ENCODE measurements around the gene NLRP9.

Gene NLRP9

DNA sequence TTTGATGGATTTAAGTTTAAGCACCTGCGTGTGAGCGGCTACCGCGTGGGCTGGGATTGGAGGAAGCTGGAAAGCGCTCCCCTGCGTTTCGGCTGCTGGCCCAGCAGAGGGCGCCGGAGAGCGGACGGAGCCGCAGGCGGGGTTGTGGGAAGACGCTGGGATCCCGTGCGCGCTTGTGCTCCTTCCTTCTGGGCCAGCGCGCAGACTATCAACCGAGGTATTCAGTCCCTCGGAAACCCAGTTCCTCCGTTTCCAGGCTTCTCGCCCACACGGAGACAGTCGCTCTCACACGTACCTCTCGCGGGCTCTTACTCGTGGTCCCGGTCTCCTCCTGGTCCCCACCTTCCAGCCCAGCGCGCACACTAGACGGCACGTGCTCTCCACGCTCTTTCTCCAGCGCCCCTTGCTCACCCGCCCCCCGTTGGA, 34.4 kb downstream of the NLRP9 start:
- DNase-seq (ENCODE audit: low spot score) = peak; percentile 78

DNA sequence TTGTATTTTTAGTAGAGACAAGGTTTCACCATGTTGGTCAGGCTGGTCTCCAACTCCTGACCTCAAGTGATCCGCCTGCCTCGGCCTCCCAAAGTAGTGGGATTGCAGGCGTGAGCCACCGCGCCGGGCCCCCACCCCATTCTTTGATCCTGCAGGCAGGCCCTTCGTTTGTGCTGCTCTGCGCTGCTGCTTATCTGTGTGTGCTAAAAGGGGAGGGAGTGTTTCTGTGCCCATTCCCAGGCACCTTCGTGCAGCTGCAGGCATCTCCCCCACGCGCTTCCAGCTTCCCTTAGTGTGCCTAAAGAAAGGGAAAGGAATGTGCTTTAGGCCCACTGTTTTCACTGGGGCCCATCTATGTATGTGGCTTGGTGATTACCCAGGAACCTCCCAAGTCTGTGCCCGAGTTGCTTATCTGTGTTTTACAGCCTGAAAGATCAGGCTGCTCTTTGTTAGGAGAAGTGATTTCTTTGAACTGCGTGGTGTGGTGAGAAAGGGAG, 36.0 kb downstream of the NLRP9 start:
- DNase-seq (ENCODE audit: low spot score) = no peak

DNA sequence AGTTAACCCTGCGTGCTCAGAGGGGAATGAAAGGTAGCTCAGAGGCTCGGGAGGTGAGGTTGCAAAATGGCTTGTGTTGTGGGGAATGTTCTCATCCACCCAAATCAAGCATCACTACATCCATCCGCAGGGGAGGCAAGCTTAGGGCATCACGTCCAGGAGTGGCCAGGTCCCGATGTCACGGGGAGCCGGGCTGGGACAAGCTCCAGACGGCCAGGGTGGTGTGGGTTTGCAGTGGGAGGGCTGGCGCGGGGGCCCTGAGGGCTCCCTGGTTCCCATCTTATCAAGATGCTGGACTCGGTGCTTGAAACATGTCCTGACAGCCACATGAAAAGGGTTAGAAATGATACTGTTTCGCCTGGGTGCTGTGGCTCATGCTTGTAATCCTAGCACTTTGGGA, 37.4 kb downstream of the NLRP9 start:
- DNase-seq (ENCODE audit: low spot score) = no peak

DNA sequence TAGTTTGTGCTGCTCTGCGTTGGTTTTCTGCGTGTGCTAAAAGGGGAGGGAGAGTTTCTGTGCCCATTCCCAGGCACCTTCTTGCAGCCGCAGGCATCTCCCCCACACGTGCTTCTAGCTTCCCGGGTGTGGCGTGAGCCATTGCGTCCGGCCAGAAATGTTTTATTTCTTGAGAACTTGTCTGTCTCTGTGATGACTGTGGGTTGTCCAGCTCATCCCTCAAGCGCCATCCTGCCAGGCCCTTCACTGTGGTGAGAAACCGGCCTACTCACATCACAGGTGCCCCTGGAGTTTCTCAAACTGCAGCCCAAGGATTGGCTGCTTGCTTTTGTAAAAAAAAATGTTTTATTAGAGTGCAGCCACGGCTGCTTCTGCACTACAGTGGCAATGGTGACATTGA, 39.0 kb downstream of the NLRP9 start:
- no peak for DNase-seq (ENCODE audit: low spot score)

DNA sequence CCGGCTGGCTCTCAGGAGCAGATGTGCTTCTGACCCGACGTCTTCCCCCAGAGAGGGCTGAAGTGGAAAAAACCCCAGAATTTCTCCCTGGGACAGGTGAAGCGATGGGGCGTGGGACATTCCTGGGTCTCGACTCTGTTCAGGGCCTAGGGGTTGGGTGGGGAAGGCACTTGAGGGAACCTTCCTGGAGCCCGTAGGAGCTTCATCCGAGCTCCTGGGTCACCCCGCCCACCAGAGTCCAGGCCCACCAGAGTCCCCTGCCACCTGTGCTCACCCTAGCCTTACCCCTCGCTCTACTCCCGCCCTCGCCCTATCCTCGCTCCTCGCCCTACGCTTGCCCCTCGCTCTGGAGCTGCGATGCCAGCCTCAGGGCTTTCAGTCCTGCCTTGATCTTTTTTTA, 39.9 kb downstream of the NLRP9 start:
- no peak for DNase-seq (ENCODE audit: low spot score)

DNA sequence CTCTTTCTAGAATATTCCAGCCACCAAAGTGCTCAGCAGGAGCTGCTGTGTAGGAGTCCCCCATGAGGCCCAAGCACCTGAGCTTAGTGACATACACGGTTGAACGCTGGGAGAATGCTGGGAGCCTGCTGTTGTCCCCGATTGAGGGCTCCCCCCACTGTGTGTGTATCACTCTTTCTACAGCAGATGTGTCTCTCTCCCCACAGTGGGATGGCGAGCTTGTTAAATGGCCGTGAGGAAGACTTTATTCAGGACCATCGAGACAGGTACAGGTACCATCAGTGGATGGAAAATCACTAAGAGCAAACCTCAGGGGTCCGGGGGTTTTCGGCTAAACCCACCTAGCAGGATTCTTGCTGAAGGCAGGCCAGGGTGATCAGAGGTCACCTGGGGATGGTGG, 40.5 kb downstream of the NLRP9 start:
- no peak for DNase-seq (ENCODE audit: low spot score)

DNA sequence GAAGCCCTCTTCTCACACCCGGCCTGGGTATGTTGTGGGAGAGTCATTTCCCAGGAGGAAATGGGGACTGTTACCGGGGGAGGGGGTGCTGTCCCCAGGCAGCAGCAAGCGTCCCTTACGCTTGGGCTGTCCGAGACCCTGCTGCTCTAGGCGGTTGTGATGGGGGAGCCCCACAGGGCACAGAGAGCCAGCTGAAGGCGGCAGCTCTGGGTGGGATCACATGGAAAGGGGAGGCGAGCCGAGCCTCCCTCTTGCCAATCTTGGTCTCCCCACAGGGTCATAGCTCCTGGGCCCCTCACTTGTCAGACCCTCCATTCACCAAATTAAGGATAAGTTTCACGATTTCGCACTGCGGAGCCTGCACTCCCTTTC, 41.1 kb downstream of the NLRP9 start:
- DNase-seq (ENCODE audit: low spot score) = no peak

DNA sequence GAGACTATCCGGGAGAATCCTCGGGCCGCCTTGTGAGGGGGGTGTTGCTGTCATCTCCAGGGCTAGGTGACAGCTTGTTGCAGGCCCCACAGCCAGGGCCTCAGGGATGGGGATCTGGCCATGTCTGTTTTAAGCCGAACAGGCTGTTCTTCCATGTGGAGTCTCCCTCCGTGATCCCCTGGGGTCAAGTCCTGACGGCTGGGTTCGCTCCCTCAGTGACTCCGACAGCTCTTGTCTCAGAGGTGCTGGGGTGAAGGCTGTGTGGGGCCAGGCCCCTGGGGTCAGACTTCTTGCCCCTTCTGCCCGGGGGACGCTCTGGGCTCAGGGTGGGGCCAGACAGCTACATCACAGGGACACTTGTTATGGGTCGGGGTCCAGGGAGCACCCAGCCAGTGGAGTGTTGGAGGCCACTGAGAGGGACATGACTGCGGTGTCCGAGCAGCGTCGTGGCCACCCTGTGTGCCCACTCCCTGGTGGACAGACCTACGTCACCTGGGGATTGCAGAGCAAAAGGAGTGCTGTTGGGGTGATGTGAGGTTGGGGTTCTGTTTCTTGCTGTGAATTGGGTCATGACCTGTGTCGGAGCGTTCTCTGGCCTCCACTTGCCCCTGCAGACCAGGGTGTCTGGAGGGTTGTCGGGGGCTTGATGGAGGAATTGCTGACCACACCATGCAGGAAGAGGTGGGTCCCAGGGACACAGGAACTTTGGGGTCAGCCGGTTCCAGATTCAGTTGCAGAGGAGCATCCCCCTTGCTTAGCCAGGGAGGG, 41.7 kb downstream of the NLRP9 start:
- DNase-seq (ENCODE audit: low spot score) = no peak

DNA sequence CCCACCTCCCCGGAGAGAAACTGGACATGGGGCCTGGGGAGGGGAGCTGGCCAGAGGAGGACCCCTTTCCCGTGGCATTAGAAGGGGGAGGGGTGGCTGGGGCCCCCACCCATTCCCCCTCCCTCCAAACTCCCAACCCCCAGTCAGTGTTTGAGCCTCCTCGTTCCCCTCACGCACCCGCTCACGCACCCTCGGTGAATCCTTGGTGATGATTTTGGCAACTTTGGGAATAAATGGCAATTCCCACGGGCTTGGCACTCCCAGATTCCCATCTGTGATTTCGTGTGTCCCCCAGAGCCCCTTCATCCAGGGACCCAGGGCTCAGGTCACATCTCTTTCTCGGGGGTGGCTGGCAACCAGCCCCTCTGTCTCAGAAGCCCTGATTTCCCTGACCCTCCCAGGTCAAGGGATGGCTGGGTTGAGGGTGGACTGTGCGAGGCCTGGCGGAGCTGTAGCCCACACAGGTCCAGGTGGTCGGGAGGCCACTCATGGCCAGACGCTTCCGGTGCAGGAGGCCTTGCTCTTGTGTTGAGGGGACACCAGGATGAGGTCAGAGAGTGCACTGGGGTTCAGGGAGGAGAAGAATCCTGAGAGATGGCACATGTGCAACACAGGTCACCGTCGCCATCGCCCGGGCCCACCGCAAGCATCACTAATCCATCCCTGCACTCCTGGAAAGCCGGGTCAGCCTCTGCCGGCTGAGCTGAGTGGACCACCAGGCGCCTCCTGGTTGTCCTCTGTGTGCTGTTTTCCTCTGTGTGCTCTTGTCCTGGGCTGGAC, 42.5 kb downstream of the NLRP9 start:
- no peak for DNase-seq (ENCODE audit: low spot score)

DNA sequence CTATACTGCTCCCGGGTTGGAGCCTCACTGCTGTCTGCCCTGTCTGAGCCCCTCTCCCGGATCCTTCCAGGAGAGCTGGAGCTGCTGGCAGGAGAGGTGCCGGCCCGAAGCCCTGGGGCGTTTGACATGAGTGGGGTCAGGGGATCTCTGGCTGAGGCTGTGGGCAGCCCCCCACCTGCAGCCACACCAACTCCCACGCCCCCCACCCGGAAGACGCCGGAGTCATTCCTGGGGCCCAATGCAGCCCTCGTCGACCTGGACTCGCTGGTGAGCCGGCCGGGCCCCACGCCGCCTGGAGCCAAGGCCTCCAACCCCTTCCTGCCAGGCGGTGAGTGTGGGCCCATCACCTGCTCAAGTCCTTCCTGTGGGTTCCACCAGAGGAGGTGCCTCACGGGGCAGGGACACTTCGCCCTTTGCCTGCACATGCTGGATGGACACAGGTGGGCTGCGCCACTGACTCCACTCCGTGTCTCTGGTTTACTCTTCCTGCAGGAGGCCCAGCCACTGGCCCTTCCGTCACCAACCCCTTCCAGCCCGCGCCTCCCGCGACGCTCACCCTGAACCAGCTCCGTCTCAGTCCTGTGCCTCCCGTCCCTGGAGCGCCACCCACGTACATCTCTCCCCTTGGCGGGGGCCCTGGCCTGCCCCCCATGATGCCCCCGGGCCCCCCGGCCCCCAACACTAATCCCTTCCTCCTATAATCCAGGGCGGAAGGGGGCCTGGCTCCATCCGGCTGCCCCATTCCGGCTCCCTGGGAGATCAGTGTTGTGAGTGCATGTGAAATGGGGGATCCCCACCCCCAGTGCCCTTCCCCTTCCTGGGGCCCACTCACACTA, 43.3 kb downstream of the NLRP9 start:
- DNase-seq (ENCODE audit: low spot score) = no peak

DNA sequence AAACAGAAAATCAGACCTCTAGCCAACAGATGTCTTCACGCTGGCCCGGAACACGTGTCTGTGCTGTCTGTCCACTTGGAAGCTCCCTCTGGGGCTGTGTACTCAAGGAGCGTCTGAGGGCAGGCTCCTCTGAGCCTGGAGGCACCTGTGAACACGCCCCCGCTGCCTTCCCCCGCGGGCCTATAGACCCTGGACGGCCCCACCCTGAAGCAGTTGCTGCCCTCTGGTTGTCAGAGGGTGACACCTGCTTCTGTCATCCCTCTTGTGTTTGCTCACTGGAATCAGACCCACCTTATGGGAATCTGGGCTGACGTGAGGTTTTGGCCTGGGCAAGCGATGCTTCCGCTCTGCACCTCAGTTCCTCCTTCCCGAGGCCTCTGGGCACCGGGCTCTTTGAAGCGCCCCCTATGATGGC, 44.0 kb downstream of the NLRP9 start:
- DNase-seq (ENCODE audit: low spot score) = no peak

DNA sequence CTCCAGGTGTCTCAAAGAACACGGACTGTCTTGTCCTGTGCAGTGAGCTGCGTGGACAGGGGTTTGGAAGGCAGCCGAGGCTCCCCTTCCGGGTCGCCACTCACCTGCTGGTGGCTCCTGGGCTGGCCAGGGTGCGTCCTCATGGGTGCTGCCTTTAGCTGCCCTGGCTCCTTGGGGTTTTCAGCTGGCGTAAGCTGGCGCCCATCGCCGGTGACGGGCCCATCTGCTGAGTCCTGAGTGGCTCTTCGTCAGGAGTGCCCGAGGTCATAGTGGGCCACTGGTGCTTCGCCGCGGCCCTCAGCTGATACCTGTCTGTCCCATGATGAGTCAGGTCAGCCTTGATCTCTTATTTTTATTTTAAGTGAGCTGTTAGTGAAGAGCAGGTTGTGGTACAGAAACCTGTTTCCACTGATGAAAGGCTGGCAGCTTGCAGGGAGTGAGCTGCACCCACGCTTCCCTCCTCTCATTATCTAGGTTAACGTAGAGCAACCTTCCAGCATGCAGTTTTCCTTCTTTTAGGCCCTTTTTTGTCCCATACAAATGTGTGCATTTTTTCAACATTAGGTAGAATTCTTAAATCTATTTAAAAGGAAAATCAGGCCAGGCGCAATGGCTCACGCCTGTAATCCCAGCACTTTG, 44.7 kb downstream of the NLRP9 start:
- no peak for DNase-seq (ENCODE audit: low spot score)

DNA sequence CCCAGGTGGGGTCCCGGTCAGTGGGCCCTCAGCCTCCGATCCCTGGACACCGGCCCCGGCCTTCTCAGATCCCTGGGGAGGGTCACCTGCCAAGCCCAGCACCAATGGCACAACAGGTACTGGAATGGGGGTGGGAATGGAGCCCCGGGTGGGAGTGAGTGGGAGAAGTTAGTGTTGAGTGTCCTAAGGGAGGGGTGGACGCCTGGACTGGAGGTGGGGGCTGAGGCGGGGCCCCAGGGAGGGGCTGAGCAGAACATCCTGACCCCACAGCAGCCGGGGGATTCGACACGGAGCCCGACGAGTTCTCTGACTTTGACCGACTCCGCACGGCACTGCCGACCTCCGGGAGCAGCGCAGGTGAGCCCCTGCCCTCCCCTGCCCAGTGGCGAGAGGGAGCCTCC, 45.5 kb downstream of the NLRP9 start:
- no peak for DNase-seq (ENCODE audit: low spot score)

DNA sequence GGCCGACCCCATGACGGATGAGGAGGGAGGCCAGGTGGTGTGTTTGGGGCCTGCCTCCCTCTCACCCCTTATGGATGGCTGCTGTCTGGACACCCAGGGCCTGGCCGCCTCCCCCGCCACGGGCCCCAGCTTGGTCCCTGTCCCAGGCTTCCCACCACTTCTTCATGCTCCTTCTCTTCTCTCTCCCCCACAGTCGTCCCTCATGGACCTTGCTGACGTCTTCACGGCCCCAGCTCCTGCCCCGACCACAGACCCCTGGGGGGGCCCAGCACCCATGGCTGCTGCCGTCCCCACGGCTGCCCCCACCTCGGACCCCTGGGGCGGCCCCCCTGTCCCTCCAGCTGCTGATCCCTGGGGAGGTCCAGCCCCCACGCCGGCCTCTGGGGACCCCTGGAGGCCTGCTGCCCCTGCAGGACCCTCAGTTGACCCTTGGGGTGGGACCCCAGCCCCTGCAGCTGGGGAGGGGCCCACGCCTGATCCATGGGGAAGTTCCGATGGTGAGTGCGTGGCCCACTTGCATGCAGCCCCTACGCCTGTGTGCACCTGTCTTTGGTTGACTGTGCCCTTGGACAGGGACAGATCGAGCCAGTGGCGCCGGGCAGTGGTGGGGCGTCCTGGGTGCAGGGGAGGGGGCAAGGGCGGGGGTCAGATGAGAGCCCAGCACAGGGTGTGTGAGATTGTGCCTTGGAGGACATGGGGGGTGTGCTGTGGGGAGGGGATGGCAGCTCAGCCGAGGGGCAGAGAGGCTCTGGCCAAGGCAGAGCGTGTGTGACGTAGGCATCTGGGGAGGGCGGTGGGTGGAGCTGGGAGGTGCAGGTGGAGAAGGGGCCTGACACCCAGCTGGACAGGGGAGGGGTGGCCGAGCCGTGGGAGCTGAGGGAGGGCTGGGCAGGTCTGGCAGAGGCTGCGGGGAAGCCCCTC, 46.4 kb downstream of the NLRP9 start:
- DNase-seq (ENCODE audit: low spot score) = no peak

DNA sequence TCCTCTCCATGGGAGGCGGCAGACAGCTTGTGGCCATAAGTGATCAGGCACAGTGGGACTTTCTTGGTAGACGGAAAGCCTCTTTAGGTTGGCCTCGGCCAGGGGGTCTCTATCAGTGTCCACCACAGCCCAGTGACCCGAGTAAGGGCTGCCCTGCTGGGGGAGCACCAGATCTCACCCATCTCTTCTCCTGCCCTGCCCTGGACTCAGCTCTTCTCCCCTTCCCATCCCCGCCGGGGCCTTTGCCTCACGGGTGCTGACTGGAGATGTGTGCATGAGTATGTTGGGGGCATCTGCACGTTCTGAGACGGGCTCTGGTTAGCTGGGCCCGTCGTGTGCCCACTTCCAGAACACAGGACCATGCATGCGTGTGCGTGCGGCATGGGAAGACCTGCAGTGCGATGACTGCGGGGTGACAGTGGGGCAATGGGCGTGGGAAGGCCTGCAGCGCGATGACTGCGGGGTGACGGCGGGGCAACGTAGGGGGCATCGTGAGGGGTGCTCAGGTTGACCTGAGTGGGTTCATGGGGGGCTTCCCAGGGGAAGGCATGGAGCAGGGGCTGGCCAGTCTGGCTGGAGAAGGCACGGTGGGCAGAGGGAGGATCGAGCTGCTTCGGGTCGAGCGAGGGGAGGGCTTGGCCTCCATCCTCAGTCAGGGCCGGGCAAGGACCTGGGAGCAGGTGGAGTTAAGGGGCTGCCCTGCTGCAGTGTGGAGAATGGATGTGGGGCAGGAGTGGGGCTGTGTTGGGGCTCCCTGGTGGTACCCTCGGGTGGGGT, 47.2 kb downstream of the NLRP9 start:
- DNase-seq (ENCODE audit: low spot score) = no peak

DNA sequence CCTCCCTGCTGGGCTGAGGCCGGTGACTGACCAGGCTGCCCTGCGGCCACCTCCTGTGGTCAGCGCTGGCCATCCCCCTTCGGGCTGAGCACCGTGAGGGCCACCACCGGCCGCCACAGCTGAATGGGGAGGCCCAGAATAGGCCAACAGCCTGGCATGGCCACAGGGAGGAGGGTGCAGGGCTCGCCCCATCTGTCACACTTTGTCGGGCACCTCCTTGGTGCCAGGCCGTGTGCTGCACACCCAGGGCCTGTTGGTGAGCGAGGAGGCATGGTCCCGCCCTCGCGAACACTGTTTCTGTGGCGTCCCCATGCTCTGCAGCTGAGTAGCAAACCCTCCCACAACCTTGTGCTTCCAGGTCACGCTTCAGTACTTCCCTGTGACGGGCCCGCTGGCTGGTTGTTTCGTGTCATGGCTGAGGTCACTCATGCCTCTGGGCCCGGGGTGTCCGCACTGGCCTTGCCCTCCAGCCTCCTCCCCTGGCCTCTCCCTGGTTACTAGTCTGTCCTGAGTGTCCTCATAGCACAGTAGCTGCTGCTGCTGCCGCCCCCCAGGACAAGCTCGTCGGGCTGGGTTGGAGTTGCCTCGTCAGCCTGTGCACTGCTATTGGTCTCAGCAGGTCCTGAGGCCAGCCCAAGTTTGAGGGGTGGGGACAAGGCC, 48.0 kb downstream of the NLRP9 start:
- DNase-seq (ENCODE audit: low spot score) = no peak

DNA sequence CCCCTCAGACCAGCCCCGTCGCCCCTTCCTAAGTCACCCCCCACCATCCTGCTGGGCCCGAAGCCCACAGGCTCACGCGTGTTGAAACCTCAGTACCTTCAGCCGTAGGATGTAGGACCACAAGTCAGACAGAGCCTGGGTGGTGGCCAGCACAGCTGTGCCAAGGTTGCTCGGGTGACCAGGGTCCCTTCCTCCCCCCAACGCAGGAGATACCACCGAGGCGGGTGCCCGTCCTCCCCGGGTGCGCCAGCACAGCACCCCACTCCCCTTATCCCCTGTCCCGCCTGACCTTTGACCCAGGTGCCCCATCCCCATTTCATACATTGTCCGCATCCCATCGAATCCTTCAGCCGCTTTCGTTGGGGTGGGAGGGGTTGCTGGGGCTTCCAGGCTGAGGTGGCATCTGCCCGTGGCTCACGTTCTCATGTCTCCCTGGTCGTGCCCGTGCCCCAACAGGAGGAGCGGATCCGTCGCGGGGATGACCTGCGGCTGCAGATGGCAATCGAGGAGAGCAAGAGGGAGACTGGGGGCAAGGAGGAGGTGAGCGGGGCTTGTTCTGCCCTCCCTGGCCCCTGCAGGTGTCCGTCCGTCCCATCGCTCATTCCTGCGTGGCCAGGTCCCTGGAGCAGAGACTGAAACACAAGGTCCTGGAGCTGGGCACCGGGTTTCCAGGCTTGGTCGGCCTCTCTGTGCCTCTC, 48.6 kb downstream of the NLRP9 start:
- no peak for DNase-seq (ENCODE audit: low spot score)

DNA sequence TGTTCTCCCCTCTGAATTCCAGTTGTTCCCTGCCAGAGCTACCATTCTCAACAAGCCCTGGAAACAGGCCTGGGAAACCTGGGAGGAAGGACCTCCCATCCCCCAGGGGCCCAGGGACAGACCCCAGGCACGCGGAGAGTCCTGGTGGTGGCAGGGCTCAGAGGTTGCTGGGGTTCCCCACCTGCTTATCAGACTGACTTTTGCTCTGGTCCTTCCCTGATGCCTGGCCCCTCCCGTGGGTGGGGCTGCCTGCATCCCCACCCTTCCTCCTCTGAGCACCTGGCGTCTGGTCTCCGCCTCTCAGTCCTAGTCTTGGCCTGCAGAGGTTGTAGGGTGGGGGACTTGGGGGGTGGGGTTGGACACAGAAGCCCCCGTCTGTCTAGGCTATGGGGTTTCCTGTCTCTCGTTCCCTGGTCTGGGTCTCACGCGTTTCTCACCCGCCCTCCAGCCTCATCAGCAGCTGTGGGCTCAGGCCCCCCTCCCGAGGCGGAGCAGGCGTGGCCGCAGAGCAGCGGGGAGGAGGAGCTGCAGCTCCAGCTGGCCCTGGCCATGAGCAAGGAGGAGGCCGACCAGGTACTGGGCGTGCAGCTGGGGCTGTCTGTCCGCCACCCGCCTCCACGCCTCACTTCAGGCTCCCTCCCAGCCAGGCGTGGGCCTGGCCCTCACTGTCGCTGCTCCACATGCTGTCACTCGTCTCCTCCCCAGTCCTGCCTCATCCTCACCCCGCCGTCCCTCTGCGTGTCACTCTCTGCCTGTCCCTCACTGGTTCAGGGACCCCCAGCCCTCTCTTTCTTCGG, 49.6 kb downstream of the NLRP9 start:
- no peak for DNase-seq (ENCODE audit: low spot score)

Measured in AG20443 (cell line).